ENCODE results near the gene TEX13D.

TEX13D gene

GRCh38 chrX:124348885-124349453 lies 16.5 kb downstream of the TEX13D start:
- no peak for DNase-seq

- no peak for DNase-seq
These were observed 22.2 kb downstream of the TEX13D start for GRCh38 chrX:124354648-124355047.

- DNase-seq: no peak
These were observed 26.4 kb downstream of the TEX13D start for GRCh38 chrX:124358800-124359383.

- DNase-seq: no peak
These were observed 29.6 kb downstream of the TEX13D start for GRCh38 chrX:124362072-124362471.

- no peak for DNase-seq
These were observed 30.3 kb downstream of the TEX13D start for GRCh38 chrX:124362761-124363160.

GRCh38 chrX:124369722-124370121 lies 37.3 kb downstream of the TEX13D start:
- DNase-seq: no peak

GRCh38 chrX:124373348-124373747 lies 40.9 kb downstream of the TEX13D start:
- no peak for DNase-seq

- no peak for DNase-seq
These were observed 46.2 kb downstream of the TEX13D start for GRCh38 chrX:124378643-124379042.

- DNase-seq: no peak
These were observed 50.9 kb downstream of the TEX13D start for GRCh38 chrX:124383354-124383753.

- no peak for DNase-seq
These were observed 53.9 kb downstream of the TEX13D start for GRCh38 chrX:124386401-124386800.

Measured in NCI-H526 treated with DMSO at 0.1 percent for 48 hours (cell line).